Activated T-cell treated with anti-CD3 and anti-CD28 coated beads, Interleukin-2, amount 50 U/mL, for 72 hours (primary cell): Measurements from ENCODE around the gene PALLD. TPM values are rescaled to one million over a fixed set of nuclear protein-coding genes. Genes with fewer than 3 reads are reported as not detected.
"Not testable (repeated sequence)": the region's sequence is repeated elsewhere in the genome, so short reads cannot be mapped to it uniquely, and the experiment has no call there.

ENCODE experiments used
- ATAC-seq, 2 donors: fragments of 150-1000 bp; cut with Tn5 transposase; replicated peaks in 1 of 2; 2 replicates each; pipeline ENCODE4 v1.10.0; 2021; ENCODE audit warnings: moderate library complexity in 2 of 2, mild to moderate bottlenecking in 1 of 2
- DNase-seq, 2 donors: peaks; one replicate each; pipeline ENCODE4 v3.0.0; 2021 to 2022; ENCODE audit warnings: mixed read lengths in 1 of 2
- H3K27ac Mint-ChIP-seq: one replicate; pipeline ENCODE4 v1.8.0; 2022; ENCODE audit warnings: mild to moderate bottlenecking, moderate library complexity, mixed read lengths
- H3K27me3 Mint-ChIP-seq: one replicate; pipeline ENCODE4 v1.8.0; 2022; ENCODE audit warnings: low read depth, mixed read lengths
- H3K36me3 Mint-ChIP-seq, 2 donors: one replicate each; pipeline ENCODE4 v1.8.0; 2022; ENCODE audit warnings: mixed read lengths in 2 of 2, mild to moderate bottlenecking in 1 of 2; ENCODE audit not compliant: insufficient read depth in 2 of 2
- H3K4me1 Mint-ChIP-seq: one replicate; pipeline ENCODE4 v1.8.0; 2022; ENCODE audit warnings: low read depth, mixed read lengths
- H3K4me3 Mint-ChIP-seq, 2 donors: one replicate each; pipeline ENCODE4 v1.8.0; 2022; ENCODE audit warnings: mild to moderate bottlenecking in 2 of 2, mixed read lengths in 2 of 2, moderate library complexity in 2 of 2
- H3K9me3 Mint-ChIP-seq, 2 donors: one replicate each; pipeline ENCODE4 v1.8.0; 2022; ENCODE audit warnings: mixed read lengths in 2 of 2
- total RNA-seq, 2 donors: library from RNA; stranded (reverse); gene quantifications; one replicate each; pipeline ENCODE4 v1.2.3, GENCODE V29; 2022

The PALLD gene
- total RNA-seq, 2 donors from 2014 or later: 13.5 to 16.7 TPM

DNA sequence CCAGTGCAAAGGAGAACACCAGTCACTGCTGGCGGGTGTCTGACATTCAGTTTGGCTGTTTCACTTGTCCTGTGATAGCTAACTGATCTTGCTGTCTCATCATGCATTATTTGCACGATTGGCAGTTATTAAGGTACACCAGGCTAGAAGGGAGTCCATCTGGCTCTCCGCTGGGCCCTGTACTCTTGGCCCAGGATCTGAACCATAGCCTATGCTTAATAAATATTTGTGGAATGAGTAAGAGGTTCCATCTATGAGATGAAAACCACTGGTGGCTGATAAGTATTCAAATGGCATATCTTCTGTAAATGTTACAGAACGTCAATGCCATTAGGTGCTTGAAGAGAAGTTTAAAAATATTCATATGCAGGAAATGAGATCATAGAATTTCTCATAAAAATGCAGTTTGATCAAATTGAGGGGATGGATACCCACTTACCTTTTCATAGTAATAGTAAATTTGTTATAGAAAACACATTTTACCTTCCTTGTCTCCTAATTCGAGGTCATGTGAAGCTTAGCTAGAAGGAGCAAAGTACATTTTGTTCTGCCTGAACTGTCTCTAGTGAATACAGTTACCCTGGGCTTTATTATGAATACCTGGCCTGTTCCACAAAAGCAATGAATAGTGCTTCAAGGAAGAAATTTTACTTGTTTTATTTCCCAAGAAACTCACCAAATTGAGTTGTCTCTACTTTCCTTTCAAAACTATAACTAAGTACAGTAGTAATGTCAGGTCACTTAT lies 299.7 kb downstream of the PALLD start:
- Mint-ChIP-seq H3K27me3 (peaks cover 8% of the 10 kb centered on the region), H3K4me3 (no peak overlapping the region), H3K9me3 (no peaks in the 10 kb centered on the region), H3K36me3 (no peaks in the 10 kb centered on the region), H3K4me1 (no peaks in the 10 kb centered on the region), H3K27ac (no peak overlapping the region)
- ATAC-seq (no peak), DNase-seq (no peak)

DNA sequence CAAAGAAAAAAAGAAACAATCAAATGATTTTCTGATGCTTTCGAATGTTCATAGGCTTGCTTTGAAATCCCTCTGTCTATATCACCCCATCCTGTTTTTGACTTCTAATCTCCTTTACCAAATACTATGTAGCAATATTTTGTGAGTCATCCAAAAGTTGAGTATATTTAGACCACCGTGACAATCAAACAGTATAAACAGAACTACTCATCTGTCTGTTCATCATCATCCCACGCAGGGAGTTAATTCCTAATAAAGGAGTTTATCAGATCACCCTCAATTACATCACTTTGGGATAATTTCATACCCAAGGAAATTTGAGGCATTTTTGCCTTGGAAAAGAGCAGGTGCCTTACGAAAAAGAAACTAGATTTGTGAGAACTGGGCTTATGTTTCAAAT lies 300.3 kb downstream of the PALLD start:
- no peak overlapping the region for H3K4me3 Mint-ChIP-seq
- H3K4me1 Mint-ChIP-seq: no peaks in the 10 kb centered on the region
- ATAC-seq: no peak
- no peak overlapping the region for H3K27ac Mint-ChIP-seq
- DNase-seq: no peak
- H3K9me3 Mint-ChIP-seq: peaks cover 0 to 3% of the 10 kb centered on the region in 2 donors
- peaks cover 11% of the 10 kb centered on the region for H3K27me3 Mint-ChIP-seq
- no peaks in the 10 kb centered on the region for H3K36me3 Mint-ChIP-seq

DNA sequence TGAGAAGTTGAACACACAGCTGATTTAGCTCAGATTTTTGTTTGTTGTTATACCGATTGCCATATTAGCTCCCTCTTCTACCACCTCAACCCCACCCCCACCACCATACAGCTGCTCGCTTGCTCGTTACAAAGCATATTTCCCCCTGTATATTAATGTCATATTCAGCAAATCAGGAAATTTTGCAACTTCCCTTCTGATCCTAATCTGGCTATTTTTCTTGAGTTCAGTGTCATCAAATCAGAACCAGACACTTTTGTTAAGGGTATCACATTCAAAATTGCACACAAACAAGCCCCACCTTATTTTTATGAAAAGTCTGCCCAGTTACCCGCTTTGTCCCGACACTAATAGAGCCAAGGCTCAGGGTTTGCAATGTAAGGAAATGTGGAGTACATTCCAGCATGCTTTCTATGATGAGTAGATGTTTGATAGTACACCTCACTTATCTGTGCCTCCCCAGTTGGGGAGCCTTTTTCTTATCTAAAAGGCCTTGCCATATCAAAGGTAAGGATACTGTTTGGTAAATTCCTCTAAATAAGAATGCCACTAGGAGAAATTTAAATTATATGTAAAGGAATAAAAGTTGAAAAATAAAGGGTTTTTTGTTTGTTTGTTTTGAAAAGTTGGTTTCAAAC lies 301.0 kb downstream of the PALLD start:
- Mint-ChIP-seq H3K4me3 (no peak overlapping the region), H3K9me3 (peaks cover 0 to 3% of the 10 kb centered on the region in 2 donors), H3K27ac (no peak overlapping the region), H3K4me1 (no peaks in the 10 kb centered on the region), H3K27me3 (peaks cover 11% of the 10 kb centered on the region), H3K36me3 (no peaks in the 10 kb centered on the region)
- ATAC-seq (no peak), DNase-seq (no peak)

DNA sequence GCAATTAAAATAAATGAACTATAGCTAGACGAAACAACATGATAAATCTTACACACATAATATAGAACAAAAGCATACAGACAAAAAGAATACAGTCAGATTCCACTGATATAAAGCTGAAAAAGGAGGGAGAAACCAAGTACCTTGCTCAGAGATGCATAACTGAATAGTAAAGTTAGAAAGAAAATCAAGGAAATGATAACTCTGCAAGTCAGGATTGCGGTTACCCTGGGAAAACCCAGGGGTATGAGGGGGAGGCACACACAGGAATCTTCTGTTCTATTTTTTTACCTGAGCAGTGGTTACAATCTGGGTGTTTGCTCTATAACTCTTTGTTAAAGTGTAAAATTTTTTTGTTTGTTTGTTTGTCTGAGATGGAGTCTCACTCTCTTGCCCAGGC lies 304.1 kb downstream of the PALLD start:
- ATAC-seq: no peak
- Mint-ChIP-seq H3K4me3 (no peak overlapping the region), H3K4me1 (no peaks in the 10 kb centered on the region)

DNA sequence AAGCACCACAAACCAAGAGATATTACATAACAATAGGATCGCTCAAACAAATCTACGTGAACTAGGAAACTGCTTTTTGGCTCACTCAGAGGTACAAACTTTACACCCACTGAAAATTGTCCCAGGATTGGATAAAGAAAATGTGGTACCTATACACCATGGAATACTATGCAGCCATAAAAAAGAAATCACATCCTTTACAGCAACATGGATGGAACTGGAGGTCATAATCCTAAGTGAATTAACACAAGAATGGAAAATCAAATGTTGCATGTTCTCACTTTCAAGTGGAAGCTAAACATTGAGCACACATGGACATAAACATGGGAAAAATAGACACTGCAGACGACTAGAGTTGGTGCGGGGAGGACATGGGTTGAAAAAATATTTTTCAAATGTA lies 305.4 kb downstream of the PALLD start:
- H3K36me3 Mint-ChIP-seq: no peaks in the 10 kb centered on the region
- H3K9me3 Mint-ChIP-seq: peaks cover 0 to 3% of the 10 kb centered on the region in 2 donors
- peaks cover 11% of the 10 kb centered on the region for H3K4me1 Mint-ChIP-seq
- ATAC-seq: no peak
- peaks cover 22% of the 10 kb centered on the region for H3K27me3 Mint-ChIP-seq
- DNase-seq: no peak
- H3K27ac Mint-ChIP-seq: no peak overlapping the region
- no peak overlapping the region for H3K4me3 Mint-ChIP-seq

More for the DNA sequence above, 304.1 kb downstream of the PALLD start:
- Mint-ChIP-seq H3K36me3 (no peaks in the 10 kb centered on the region), H3K9me3 (peaks cover 0 to 3% of the 10 kb centered on the region in 2 donors), H3K27me3 (peaks cover 11% of the 10 kb centered on the region), H3K27ac (no peak overlapping the region)
- DNase-seq: no peak

DNA sequence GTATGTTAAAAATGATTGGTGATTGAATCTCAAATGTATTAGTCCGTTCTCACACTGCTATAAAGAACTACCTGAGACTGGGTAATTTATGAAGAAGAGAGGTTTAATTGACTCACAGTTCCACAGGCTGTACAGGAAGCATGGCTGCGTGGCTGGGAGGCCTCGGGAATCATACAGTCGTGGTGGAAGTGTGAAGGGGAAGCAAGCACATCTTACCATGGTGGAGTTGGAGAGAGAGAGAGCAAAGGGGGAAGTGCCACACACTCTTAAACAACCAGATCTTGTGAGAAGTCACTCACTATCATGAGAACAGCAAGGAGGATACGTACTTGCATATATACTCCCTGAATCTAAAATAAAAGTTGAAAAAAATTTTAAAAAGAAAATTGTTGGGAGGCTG lies 306.2 kb downstream of the PALLD start:
- Mint-ChIP-seq H3K4me1 (peaks cover 11% of the 10 kb centered on the region), H3K27me3 (peaks cover 22% of the 10 kb centered on the region)
- not testable (repeated sequence) for H3K4me3 Mint-ChIP-seq, H3K36me3 Mint-ChIP-seq, H3K27ac Mint-ChIP-seq, ATAC-seq, H3K9me3 Mint-ChIP-seq, DNase-seq

DNA sequence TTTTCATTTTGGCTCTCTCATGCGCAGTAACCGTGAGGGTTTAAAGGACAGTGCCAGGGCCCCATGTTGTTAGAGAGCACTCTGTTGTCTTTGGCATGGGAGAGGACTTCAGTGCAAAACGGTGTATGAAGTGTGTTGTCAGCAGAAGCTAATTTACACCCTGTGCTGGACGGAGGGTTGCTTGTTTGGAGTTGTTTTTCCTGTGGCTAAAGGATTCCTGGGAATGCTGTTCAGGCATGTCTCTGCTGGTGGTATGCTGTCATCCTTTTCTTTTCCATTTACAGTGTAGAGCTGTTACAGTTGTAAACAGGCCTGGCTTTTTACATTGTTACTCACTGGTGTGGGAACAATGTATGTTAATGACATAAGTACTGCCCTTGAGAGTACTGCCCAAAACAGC lies 306.9 kb downstream of the PALLD start:
- Mint-ChIP-seq H3K36me3 (no peaks in the 10 kb centered on the region), H3K27ac (no peak overlapping the region), H3K9me3 (peaks cover 0 to 3% of the 10 kb centered on the region in 2 donors), H3K4me3 (no peak overlapping the region), H3K4me1 (peaks cover 11% of the 10 kb centered on the region), H3K27me3 (peaks cover 22% of the 10 kb centered on the region)
- ATAC-seq (no peak), DNase-seq (no peak)

DNA sequence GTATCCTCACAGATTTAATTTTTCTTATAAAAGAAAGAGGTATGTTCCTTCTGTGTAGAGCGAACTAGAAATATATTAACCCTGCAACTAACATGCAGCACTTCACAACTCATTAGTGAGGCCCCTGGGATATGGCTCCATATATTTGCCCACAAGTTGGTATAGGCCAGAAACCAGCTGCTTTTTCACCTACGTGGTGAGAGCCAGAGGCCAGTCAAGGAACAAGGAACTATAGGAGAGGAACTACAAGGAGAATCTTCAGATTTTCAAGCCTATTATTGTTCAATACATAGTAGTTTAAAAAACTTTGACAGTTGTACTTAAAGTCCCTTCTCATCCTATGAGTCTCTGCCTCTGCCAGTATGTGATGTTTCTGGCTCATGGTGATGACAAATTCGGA lies 307.3 kb downstream of the PALLD start:
- Mint-ChIP-seq H3K36me3 (no peaks in the 10 kb centered on the region), H3K27me3 (peaks cover 22% of the 10 kb centered on the region), H3K9me3 (peaks cover 0 to 3% of the 10 kb centered on the region in 2 donors), H3K4me1 (peaks cover 11% of the 10 kb centered on the region), H3K27ac (no peak overlapping the region), H3K4me3 (no peak overlapping the region)
- ATAC-seq: no peak
- DNase-seq: no peak

DNA sequence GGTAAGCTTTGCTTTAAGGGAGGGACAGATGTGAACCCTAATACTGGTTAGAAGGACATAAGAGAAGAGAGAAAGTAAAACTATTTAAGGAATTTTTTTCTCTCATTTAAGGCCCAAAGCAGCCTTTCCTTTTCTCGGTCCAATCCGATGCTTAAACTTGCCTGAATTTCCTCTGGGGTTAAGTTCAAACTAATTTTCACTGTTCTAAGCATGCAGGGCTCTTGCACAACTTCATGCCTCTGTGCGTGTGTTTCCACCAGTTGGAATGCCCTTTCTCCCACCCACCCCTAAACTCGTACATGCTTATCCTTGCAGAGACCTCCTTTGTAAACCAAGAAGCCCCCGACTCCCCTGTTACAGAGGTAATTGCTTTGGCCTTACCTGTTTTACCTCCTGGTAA lies 308.5 kb downstream of the PALLD start:
- H3K9me3 Mint-ChIP-seq: peaks cover 0 to 3% of the 10 kb centered on the region in 2 donors
- H3K36me3 Mint-ChIP-seq: no peaks in the 10 kb centered on the region
- no peak overlapping the region for H3K27ac Mint-ChIP-seq
- peaks cover 30% of the 10 kb centered on the region for H3K27me3 Mint-ChIP-seq
- peaks cover 11% of the 10 kb centered on the region for H3K4me1 Mint-ChIP-seq
- no peak for ATAC-seq
- H3K4me3 Mint-ChIP-seq: no peak overlapping the region
- DNase-seq: no peak

DNA sequence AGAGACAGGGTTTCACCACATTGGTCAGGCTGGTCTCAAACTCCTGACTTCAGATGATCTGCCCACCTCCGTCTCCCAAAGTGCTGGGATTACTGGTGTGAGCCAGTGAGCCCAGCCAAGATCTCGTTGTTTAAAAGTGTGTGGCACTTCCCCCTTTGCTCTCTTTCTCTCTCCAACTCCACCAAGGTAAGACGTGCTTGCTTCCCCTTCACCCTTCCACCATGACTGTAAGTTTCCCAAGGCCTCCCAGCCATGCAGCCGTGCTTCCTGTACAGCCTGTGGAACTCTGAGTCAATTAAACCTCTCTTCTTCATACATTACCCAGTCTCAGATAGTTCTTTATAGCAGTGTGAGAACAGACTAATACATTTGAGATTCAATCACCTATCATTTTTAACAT lies 309.4 kb downstream of the PALLD start:
- H3K27me3 Mint-ChIP-seq: peaks cover 25% of the 10 kb centered on the region
- H3K9me3 Mint-ChIP-seq, H3K27ac Mint-ChIP-seq, H3K4me3 Mint-ChIP-seq, DNase-seq, ATAC-seq, H3K36me3 Mint-ChIP-seq: not testable (repeated sequence)
- peaks cover 11% of the 10 kb centered on the region for H3K4me1 Mint-ChIP-seq

DNA sequence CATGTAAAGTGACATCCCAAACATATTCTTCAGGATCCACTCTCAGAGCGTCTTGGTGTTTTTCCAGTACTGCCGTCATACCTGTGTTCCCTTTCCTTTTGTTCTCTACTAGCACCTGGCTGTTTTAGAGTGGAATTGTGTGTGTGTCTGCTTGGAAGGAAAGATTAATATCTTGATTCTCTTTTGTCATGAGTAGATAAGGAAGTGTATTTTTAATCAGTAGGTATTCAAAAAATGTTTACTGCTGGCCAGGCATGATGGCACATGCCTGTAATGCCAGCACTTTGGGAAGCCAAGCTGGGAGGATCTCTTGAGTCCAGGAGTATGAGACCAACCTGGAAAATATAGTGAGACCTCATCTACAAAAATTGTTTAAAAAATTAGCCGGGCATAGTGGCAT lies 314.4 kb downstream of the PALLD start:
- peaks cover 10% of the 10 kb centered on the region for H3K4me1 Mint-ChIP-seq
- H3K9me3 Mint-ChIP-seq: no peaks in the 10 kb centered on the region
- H3K27ac Mint-ChIP-seq: no peak overlapping the region
- no peaks in the 10 kb centered on the region for H3K36me3 Mint-ChIP-seq
- DNase-seq (no peak), ATAC-seq (no peak)
- no peak overlapping the region for H3K4me3 Mint-ChIP-seq
- H3K27me3 Mint-ChIP-seq: peaks cover 46% of the 10 kb centered on the region

DNA sequence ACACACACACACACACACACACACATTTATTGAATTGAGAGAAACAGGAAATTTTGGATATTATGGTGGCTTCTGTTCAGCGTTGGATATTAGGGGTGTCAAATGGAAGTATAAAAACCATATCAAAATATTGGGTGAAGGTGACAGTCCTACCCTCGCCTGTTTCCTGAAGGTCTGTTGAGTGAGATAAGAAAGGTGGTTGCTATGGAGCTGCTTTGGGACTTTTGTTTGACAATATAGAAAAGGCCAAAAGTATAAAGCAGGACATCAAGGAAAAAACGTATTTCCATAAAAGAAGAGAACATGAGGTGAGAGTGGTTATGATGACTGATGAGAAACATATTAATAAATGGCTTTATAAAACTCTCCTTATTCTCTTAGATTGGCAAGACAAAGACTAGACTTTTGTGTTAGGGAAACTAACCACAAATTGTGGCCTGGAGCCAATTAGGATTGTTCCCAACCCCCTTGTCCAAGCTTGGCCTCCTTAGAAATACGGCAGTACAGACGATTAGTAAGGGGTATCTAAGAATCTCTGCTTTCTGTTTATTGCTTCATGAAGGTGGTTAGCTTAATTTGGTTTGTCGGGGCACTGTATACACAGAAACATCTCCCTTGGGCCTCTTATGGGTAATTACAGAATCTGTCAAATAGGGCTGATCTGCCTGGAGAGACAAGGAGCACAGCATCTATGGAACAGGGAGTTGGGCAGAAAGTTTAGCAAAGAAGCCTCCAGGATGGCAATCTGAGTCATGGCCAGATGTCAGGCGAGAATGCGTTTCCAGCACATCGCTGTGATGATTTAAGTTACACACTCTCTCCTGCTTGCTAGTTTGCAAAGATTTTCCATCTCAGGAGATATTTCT lies 315.2 kb downstream of the PALLD start:
- H3K27me3 Mint-ChIP-seq: peaks cover 45% of the 10 kb centered on the region
- DNase-seq (no peak), ATAC-seq (no peak)
- no peaks in the 10 kb centered on the region for H3K9me3 Mint-ChIP-seq
- no peak overlapping the region for H3K27ac Mint-ChIP-seq
- H3K4me1 Mint-ChIP-seq: peaks cover 9% of the 10 kb centered on the region
- no peaks in the 10 kb centered on the region for H3K36me3 Mint-ChIP-seq
- no peak overlapping the region for H3K4me3 Mint-ChIP-seq

DNA sequence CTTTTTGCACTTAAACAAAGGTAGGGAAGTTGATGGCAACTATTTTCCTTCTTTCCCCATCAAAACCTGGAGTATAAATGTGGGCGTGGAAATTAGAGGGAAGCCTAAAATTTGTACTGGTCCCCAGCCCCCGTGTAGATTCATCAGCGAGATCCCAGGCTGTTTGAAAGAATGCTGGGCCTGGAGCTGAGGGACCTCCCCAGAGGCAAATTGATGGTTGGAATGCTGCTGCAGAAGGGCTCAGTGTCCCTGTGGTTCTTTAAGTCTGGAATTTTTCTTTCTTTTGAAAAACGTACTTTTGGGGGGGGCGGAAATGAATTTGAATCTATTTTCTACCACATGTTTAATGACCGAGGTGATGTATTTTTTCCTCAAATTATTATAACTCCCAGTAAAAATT lies 316.0 kb downstream of the PALLD start:
- no peak for DNase-seq
- Mint-ChIP-seq H3K4me1 (peaks cover 13% of the 10 kb centered on the region), H3K4me3 (no peak overlapping the region), H3K36me3 (no peaks in the 10 kb centered on the region), H3K9me3 (no peaks in the 10 kb centered on the region), H3K27me3 (peaks cover 52% of the 10 kb centered on the region), H3K27ac (no peak overlapping the region)
- ATAC-seq: no peak
